ENCODE results near the gene PGAM1.

The PGAM1 gene

DNA sequence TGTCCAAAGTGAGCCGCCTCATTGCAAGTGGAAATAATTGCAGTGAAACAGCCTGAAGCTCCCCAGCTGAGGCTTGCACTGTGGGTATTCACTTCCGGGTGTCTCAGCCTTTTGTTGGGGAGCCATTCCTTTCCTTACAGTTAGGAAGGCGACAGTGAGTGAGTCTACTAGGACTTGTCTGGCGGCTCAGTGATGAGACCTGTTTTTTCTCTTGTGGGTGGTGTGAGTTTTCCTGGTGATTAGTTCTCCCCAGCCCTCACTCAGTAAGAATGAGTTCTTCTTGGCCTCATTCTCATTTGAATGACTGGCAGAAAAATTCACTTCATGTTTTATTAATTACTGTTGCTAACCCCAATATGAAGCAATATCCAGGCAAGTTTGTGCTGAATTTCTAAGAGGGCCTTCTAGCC lies 2.6 kb downstream of the PGAM1 start:
- H3K4me3 ChIP-seq (ENCODE audit: low read length) = peak overlapping the region; percentile 72

DNA sequence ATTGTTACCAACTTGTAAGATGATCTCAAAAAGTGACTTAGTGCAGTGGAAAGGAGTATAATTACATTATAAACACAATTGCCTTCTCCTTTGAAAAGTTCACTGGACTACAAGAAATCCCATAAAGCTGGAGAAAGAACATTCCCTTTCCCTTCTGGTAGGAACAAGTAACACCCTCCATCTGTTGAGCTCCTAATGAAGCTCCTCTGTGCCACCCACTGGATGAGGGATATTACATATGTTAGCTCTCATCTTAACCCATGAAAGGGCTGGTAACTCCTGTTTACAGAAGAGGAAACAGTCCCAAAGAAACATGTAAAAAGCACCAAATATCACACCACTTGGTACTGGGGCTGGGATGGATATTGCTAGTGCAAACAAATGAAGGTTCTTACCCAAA lies 8.1 kb downstream of the PGAM1 start:
- H3K4me3 ChIP-seq (ENCODE audit: low read length) = no peak overlapping the region
- TF ChIP-seq ZNF274 (IDR thresholded peaks at IDR 0.05; ENCODE audit: low read depth, low read length) = no peak

More for the DNA sequence above, 2.6 kb downstream of the PGAM1 start:
- TF ChIP-seq ZNF274 (IDR thresholded peaks at IDR 0.05; ENCODE audit: low read depth, low read length) = no peak

DNA sequence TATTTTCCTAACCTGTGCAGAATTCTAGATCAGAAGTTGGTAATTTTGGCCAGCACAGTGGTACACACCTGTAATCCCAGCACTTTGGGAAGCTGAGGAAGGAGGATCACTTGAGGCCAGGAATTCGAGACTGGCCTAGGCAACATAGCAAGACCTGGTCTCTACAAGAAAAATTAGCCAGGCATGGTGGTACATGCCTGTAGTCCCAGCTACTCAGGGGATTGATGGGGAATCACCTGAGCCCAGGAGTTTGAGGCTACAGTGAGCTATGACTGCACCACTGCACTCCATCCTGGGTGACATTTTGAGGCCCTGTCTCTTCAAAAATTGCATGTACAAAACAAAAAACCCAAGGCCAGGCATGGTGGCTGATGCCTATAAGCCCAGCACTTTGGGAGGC lies 8.6 kb downstream of the PGAM1 start:
- no peak for TF ChIP-seq ZNF274 (IDR thresholded peaks at IDR 0.05; ENCODE audit: low read depth, low read length)
- H3K4me3 ChIP-seq (ENCODE audit: low read length) = no peak overlapping the region

DNA sequence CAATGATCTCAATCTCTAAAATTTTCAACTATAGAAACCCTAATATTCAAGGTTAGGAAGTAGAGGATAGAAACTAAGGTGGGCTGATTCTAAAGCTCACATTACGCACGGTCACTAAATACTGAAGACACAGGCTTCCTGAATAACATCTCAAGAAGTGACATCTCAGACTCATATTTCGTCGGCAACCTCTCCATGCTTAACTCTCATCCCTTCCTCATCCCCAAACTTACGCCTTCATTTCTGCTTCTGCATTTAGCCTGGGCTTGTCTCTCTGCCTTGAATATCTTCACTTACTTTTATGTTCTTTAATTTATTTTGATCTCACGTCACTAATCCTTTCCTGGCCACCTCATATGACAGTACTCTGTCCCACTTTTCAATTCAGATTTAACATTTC lies 9.2 kb downstream of the PGAM1 start:
- TF ChIP-seq ZNF274 (IDR thresholded peaks at IDR 0.05; ENCODE audit: low read depth, low read length) = no peak
- no peak overlapping the region for H3K4me3 ChIP-seq (ENCODE audit: low read length)

DNA sequence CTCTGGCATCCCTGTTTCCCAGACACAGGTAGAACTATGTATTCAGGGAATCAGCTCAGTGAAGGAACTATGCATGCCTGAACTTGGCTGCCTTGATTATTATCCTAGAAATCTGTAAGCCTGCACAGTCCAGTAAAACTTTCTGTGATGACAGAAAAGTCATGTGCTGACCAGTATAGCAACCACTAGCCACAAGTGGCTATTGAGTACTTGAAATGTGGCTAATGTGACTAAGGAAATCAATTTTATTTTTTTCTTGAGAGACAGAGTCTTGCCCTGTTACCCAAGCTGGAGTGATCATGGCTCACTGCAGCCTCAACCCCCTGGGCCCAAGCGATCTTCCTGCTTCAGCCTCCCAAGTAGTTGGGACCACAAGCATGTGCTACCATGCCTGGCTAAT lies 16.3 kb downstream of the PGAM1 start:
- no peak for TF ChIP-seq ZNF274 (IDR thresholded peaks at IDR 0.05; ENCODE audit: low read depth, low read length)
- H3K4me3 ChIP-seq (ENCODE audit: low read length) = no peak overlapping the region

DNA sequence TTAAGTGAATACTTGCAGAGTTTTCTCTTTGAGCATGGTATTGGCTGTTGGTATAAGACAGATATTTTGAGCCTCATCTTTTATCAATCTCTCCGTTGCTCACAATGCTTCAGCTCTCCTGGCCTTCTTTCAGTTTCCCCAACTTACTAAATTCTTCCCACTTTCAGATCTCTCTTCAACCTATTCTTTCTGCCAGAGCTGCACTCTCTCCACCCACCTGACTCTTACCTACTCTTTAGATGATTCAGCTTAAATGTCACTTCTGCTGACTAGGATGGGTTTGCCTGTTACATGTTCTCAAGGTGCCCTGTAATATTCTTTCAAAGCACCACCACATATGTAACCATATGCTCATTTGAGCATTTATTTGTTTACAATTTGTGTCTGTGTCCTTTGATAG lies 18.2 kb downstream of the PGAM1 start:
- H3K4me3 ChIP-seq (ENCODE audit: low read length) = no peak overlapping the region
- TF ChIP-seq ZNF274 (IDR thresholded peaks at IDR 0.05; ENCODE audit: low read depth, low read length) = no peak

DNA sequence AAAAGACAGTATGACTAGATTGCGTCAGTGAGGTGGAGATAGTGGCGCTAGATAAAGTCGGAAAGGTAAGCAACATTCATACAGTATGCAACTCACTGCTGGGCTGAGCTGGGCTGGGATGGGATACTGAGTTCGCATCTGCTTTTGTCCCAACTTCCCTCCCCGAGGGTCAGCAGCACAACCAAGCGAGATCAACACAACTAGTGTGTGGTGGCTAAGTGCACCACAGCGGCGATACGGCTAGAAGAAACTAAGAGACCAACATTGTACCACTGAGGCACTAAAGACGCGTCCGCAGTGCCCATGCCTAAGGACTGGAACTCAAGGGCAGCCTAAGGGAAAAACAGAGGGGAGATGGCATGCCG lies 19.3 kb downstream of the PGAM1 start:
- H3K4me3 ChIP-seq (ENCODE audit: low read length) = peak overlapping the region; percentile 83
- TF ChIP-seq ZNF274 (IDR thresholded peaks at IDR 0.05; ENCODE audit: low read depth, low read length) = no peak

DNA sequence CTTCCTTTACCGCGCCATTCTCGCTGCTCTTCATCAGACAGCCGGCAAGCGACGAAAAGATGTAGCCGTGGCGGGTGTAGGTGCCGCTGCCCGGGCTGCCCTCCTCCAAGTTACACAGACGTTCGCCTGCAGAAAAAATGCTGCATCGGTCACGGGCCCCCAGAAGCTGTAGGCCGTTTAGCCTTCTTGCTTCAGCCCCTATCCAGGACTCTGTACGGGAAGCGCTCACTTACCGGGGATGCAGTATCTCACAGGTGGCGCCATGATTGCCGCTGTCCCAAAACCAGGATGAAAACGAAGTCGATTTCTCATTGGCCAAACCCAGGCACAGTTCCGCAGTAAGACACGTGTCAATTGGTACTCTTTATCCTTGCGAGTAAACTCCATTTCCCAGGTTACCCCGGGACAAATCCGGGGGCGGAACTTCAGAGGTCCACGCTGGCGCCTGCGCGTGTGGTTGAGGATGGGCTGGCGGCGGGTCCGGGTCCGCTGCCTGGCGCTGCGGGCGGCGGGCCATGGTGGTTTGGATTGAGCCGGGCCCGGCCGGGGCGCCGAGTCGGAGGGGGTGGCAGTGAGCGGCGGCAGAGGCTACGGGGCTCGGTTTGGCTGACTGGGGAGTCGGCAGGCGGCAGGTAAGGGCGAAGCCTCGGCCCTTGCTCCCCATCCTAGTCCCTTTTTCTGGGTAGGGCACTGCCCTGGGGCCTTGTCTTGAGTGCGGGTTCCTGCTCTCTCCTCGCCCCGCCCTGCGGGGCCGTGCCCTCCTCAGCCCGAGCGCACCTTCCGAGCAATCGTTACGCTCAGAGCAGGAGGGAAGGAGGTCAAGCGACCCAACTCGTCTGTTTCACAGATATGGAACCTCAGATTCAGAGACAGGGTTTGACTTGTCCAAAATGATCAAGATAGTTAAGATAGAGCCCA lies 20.0 kb downstream of the PGAM1 start, which contains the start of the genes EXOSC1 and ZDHHC16:
EXOSC1 (minus strand) TSS at position 285 of the 918 bp plus-strand sequence; CDS start at position 264, 21 bp downstream.
ZDHHC16 (plus strand) TSS at position 454 of the 918 bp plus-strand sequence. CDS start 5,501 bp downstream, outside the sequence.
- H3K4me3 ChIP-seq (ENCODE audit: low read length) = peak within 1 kb of the TSS; percentile 83
- TF ChIP-seq ZNF274 (IDR thresholded peaks at IDR 0.05; ENCODE audit: low read depth, low read length) = no peak

DNA sequence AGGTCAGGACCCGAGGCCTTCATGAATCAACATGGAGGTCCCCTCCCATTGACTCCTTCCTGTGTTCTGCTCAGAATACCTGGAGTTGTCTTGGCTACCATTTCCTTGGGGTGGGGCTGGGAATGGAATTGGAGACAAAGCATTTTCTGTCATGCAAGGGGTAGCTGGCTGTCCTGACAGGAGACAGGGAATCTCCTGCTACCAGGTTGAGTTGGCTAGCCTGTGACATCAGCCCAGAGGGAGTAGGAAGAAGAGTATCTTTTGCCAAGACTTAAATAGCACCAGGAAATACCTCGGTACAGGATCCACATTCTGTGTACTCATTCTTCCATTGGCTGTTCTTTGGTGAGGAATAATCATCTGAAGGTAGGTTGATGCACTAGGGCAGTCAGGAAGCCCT lies 24.8 kb downstream of the PGAM1 start:
- no peak overlapping the region for H3K4me3 ChIP-seq (ENCODE audit: low read length)
- TF ChIP-seq ZNF274 (IDR thresholded peaks at IDR 0.05; ENCODE audit: low read depth, low read length) = no peak

DNA sequence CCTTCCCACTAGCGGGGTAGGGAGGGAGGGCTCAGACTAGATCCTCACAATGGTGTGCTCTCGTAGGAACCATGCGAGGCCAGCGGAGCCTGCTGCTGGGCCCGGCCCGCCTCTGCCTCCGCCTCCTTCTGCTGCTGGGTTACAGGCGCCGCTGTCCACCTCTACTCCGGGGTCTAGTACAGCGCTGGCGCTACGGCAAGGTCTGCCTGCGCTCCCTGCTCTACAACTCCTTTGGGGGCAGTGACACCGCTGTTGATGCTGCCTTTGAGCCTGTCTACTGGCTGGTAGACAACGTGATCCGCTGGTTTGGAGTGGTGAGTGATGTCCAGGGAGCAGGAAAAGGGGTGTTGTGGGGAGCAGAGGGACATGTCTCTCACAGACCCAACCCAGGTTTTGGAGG lies 25.6 kb downstream of the PGAM1 start:
- no peak for TF ChIP-seq ZNF274 (IDR thresholded peaks at IDR 0.05; ENCODE audit: low read depth, low read length)

DNA sequence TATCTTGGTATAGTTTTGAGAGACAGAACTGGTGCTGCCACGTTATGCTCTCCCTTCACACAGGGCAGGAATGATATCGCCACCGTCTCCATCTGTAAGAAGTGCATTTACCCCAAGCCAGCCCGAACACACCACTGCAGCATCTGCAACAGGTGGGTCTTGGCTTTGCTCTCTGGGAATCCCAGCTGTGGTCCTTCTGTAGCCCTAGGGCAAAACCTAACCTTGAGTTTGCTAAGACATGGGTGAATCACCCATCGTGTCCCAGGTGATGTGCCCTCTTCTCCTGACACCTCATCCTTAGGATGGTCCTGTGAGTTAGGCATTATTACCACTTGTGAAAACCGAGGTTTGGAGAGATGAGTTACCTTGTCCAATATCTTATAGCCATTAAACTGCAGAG lies 26.4 kb downstream of the PGAM1 start:
- TF ChIP-seq ZNF274 (IDR thresholded peaks at IDR 0.05; ENCODE audit: low read depth, low read length) = no peak
- H3K4me3 ChIP-seq (ENCODE audit: low read length) = no peak overlapping the region

More for the DNA sequence above, 25.6 kb downstream of the PGAM1 start:
- no peak overlapping the region for H3K4me3 ChIP-seq (ENCODE audit: low read length)

DNA sequence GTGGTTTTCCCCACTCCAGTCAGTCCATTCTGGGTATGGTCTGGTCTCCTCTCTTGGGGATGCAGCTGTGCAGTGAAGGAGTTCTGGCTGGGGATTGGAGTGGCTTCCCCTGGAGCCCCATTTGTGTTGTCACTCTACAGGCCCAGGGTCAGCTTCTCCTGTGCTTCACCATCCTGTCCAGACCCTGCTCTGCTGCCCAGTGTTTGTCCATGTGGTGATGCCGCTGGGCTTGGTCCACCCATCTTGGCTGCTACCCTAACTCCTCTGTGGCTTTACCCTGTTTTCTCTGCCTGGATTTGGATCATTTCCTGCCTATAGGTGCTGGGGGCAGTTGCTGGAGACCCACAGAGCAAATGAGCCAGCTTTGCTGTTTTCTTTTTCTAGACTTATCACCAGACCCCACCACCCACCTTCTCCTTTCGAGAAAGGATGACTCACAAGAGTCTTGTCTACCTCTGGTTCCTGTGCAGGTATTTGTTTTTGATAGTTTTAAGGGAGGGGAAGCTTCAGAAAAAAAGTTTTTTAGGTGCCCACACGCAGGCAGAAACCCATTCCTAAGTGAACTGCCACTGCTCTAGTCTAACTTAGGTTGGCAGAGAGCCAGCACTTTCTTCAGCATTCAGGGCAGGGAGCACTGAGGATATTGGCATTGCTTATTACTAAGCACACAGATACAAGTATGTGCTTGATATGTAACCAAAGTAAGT lies 28.5 kb downstream of the PGAM1 start:
- TF ChIP-seq ZNF274 (IDR thresholded peaks at IDR 0.05; ENCODE audit: low read depth, low read length) = no peak
- no peak overlapping the region for H3K4me3 ChIP-seq (ENCODE audit: low read length)

DNA sequence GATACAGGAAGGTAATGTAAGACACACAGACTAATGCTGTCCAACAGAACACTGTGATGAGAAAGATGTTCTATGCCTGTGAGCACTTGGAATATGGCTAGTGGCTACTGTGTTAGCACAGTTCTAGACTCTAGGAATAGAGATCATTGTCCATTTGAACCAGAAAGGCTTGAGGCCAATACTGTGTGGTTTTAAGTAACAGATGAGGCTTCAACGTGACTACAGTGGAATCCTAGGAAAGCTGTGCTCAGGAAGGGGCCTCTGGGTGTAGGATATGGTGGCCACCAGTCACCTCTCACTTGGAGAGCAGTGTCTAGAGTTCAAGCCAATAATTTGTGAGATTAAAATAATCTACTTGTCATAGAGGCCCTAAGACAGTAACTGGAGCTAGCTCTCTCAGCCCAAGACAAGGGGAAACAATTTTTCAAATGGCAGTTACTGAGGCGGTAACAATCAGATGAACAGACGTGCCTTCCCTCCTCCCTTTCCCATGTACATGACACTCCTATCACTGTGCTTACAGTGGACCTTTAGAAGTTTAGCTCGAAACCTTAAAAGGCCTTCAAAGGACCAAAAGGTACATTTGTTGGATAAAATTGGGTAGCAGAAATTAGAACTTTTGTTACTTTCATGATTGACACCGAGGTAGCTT lies 30.2 kb downstream of the PGAM1 start:
- H3K4me3 ChIP-seq (ENCODE audit: low read length) = no peak overlapping the region
- TF ChIP-seq ZNF274 (IDR thresholded peaks at IDR 0.05; ENCODE audit: low read depth, low read length) = no peak

DNA sequence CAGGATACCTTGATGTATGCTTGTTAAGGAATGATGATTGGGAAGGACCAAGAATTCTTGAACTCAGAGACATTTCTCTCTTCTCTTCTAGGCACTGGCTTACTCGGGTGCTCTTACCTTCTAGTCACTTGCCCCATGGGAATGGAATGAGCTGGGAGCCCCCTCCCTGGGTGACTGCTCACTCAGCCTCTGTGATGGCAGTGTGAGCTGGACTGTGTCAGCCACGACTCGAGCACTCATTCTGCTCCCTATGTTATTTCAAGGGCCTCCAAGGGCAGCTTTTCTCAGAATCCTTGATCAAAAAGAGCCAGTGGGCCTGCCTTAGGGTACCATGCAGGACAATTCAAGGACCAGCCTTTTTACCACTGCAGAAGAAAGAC lies 30.7 kb downstream of the PGAM1 start:
- TF ChIP-seq ZNF274 (IDR thresholded peaks at IDR 0.05; ENCODE audit: low read depth, low read length) = no peak
- no peak overlapping the region for H3K4me3 ChIP-seq (ENCODE audit: low read length)

All from GM08714 (cell line).